A673 (cell line): ENCODE measurements around the gene RSAD1.

ENCODE experiments used
- EZH2 ChIP-seq: fragments of 200-600 bp; sonication (generic); IDR thresholded peaks from 2 replicates; pipeline ENCODE4 v1.6.1; 2017; ENCODE audit warnings: borderline replicate concordance, low read depth, mild to moderate bottlenecking, mixed read lengths, antibody characterized with exemption, low read length; ENCODE audit not compliant: poor library complexity, severe bottlenecking
- TF ChIP-seq, protein P1 (sequence below): fragments of 300-800, 200-600 bp; sonication (generic); conservative IDR thresholded peaks from 2 replicates; pipeline ENCODE4 v1.5.1; 2017; ENCODE audit warnings: low read depth, mild to moderate bottlenecking, antibody characterized with exemption, low read length, moderate library complexity, mixed read lengths

DNA sequence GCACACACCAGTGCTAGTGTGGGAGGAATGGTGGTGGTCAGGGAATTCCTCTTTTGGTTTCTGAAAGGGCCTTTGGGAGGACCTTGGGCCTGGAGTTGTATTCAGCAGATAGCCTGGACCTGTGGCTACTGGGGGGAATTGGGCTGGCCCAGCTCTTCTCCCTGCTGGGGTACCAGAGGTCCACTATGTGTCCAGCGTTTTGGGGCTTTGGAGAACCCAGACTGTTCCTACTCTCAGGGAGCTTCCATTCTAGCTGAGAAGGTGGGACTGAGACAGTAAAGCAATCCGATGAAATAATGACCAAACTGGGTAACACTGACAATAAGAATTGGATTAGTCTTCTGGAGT, 56.3 kb downstream of the RSAD1 start:
- TF ChIP-seq, protein P1, sequence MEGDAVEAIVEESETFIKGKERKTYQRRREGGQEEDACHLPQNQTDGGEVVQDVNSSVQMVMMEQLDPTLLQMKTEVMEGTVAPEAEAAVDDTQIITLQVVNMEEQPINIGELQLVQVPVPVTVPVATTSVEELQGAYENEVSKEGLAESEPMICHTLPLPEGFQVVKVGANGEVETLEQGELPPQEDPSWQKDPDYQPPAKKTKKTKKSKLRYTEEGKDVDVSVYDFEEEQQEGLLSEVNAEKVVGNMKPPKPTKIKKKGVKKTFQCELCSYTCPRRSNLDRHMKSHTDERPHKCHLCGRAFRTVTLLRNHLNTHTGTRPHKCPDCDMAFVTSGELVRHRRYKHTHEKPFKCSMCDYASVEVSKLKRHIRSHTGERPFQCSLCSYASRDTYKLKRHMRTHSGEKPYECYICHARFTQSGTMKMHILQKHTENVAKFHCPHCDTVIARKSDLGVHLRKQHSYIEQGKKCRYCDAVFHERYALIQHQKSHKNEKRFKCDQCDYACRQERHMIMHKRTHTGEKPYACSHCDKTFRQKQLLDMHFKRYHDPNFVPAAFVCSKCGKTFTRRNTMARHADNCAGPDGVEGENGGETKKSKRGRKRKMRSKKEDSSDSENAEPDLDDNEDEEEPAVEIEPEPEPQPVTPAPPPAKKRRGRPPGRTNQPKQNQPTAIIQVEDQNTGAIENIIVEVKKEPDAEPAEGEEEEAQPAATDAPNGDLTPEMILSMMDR: no peak
- TF ChIP-seq EZH2: no peak
